Activated naive CD4-positive, alpha-beta T cell treated with anti-CD3 and anti-CD28 coated beads, Interleukin-2, amount 50 U/mL, for 24 hours (primary cell): ENCODE data around the gene RALGPS1.

Experiments used
- H3K27ac Mint-ChIP-seq: one replicate; pipeline ENCODE4 v1.8.0; 2021; ENCODE audit warnings: mild to moderate bottlenecking, mixed read lengths
- H3K27me3 Mint-ChIP-seq: one replicate; pipeline ENCODE4 v1.8.0; 2021; ENCODE audit warnings: mixed read lengths
- H3K36me3 Mint-ChIP-seq: one replicate; pipeline ENCODE4 v1.8.0; 2021; ENCODE audit warnings: mixed read lengths
- H3K4me1 Mint-ChIP-seq: one replicate; pipeline ENCODE4 v1.8.0; 2021; ENCODE audit warnings: mixed read lengths
- H3K4me3 Mint-ChIP-seq: one replicate; pipeline ENCODE4 v1.8.0; 2021; ENCODE audit warnings: mild to moderate bottlenecking, mixed read lengths
- H3K9me3 Mint-ChIP-seq: one replicate; pipeline ENCODE4 v1.8.0; 2021; ENCODE audit warnings: mixed read lengths

RALGPS1 gene

GRCh38 chr9:126914458-126915280, at the start of gene RALGPS1:
Gene RALGPS1 (plus strand): TSS chr9:126914782. CDS start chr9:126962290, 47,508 bp downstream.
- Mint-ChIP-seq H3K4me1 (peaks cover 5% of the 10 kb centered on the region), H3K27me3 (no peaks in the 10 kb centered on the region), H3K9me3 (no peaks in the 10 kb centered on the region)

GRCh38 chr9:126869368-126869767, 45.2 kb upstream of the RALGPS1 start:
- peaks cover 57% of the 10 kb centered on the region for H3K4me1 Mint-ChIP-seq
- no peaks in the 10 kb centered on the region for H3K27me3 Mint-ChIP-seq
- H3K36me3 Mint-ChIP-seq = peaks cover 8% of the 10 kb centered on the region
- H3K9me3 Mint-ChIP-seq = no peaks in the 10 kb centered on the region
- no peak overlapping the region for H3K4me3 Mint-ChIP-seq
- no peak overlapping the region for H3K27ac Mint-ChIP-seq

More at GRCh38 chr9:126914458-126915280, at the start of gene RALGPS1:
- no peaks in the 10 kb centered on the region for H3K36me3 Mint-ChIP-seq
- H3K4me3 Mint-ChIP-seq = peak within 1 kb of the TSS; percentile 80
- H3K27ac Mint-ChIP-seq = no peak within 1 kb of the TSS

GRCh38 chr9:126872516-126872915, 42.1 kb upstream of the RALGPS1 start:
- Mint-ChIP-seq H3K9me3 (no peaks in the 10 kb centered on the region), H3K27me3 (no peaks in the 10 kb centered on the region), H3K4me3 (no peak overlapping the region), H3K36me3 (no peaks in the 10 kb centered on the region), H3K4me1 (peaks cover 62% of the 10 kb centered on the region), H3K27ac (no peak overlapping the region)

GRCh38 chr9:126874546-126875314, 39.9 kb upstream of the RALGPS1 start:
- H3K27ac Mint-ChIP-seq = peak overlapping the region; percentile 9
- no peaks in the 10 kb centered on the region for H3K36me3 Mint-ChIP-seq
- H3K4me3 Mint-ChIP-seq = no peak overlapping the region
- H3K27me3 Mint-ChIP-seq = no peaks in the 10 kb centered on the region
- H3K9me3 Mint-ChIP-seq = no peaks in the 10 kb centered on the region
- peaks cover 48% of the 10 kb centered on the region for H3K4me1 Mint-ChIP-seq

- Mint-ChIP-seq H3K9me3 (no peaks in the 10 kb centered on the region), H3K4me1 (peaks cover 44% of the 10 kb centered on the region), H3K27me3 (no peaks in the 10 kb centered on the region), H3K4me3 (no peak overlapping the region), H3K27ac (peak overlapping the region; percentile 62), H3K36me3 (no peaks in the 10 kb centered on the region)
Observed at GRCh38 chr9:126875756-126876510, 38.6 kb upstream of the RALGPS1 start.

- Mint-ChIP-seq H3K27ac (peak overlapping the region; percentile 62), H3K9me3 (no peaks in the 10 kb centered on the region), H3K4me3 (no peak overlapping the region), H3K36me3 (no peaks in the 10 kb centered on the region), H3K4me1 (peaks cover 44% of the 10 kb centered on the region), H3K27me3 (no peaks in the 10 kb centered on the region)
Observed at GRCh38 chr9:126876531-126876930, 38.1 kb upstream of the RALGPS1 start.

- H3K4me1 Mint-ChIP-seq = peaks cover 40% of the 10 kb centered on the region
- no peaks in the 10 kb centered on the region for H3K36me3 Mint-ChIP-seq
- H3K9me3 Mint-ChIP-seq = no peaks in the 10 kb centered on the region
- H3K27me3 Mint-ChIP-seq = no peaks in the 10 kb centered on the region
- H3K27ac Mint-ChIP-seq = peak overlapping the region; percentile 17
- H3K4me3 Mint-ChIP-seq = no peak overlapping the region
Observed at GRCh38 chr9:126877418-126877817, 37.2 kb upstream of the RALGPS1 start.

- H3K36me3 Mint-ChIP-seq = no peaks in the 10 kb centered on the region
- H3K9me3 Mint-ChIP-seq = no peaks in the 10 kb centered on the region
- no peaks in the 10 kb centered on the region for H3K27me3 Mint-ChIP-seq
- peaks cover 33% of the 10 kb centered on the region for H3K4me1 Mint-ChIP-seq
- H3K27ac Mint-ChIP-seq = no peak overlapping the region
- no peak overlapping the region for H3K4me3 Mint-ChIP-seq
Observed at GRCh38 chr9:126879288-126879687, 35.3 kb upstream of the RALGPS1 start.

- H3K27ac Mint-ChIP-seq = no peak overlapping the region
- H3K4me3 Mint-ChIP-seq = no peak overlapping the region
- H3K9me3 Mint-ChIP-seq = no peaks in the 10 kb centered on the region
- H3K4me1 Mint-ChIP-seq = peaks cover 26% of the 10 kb centered on the region
- no peaks in the 10 kb centered on the region for H3K36me3 Mint-ChIP-seq
- H3K27me3 Mint-ChIP-seq = no peaks in the 10 kb centered on the region
Observed at GRCh38 chr9:126880226-126880946, 34.2 kb upstream of the RALGPS1 start.

- peaks cover 22% of the 10 kb centered on the region for H3K4me1 Mint-ChIP-seq
- H3K4me3 Mint-ChIP-seq = no peak overlapping the region
- no peaks in the 10 kb centered on the region for H3K36me3 Mint-ChIP-seq
- H3K9me3 Mint-ChIP-seq = no peaks in the 10 kb centered on the region
- H3K27me3 Mint-ChIP-seq = no peaks in the 10 kb centered on the region
- no peak overlapping the region for H3K27ac Mint-ChIP-seq
Observed at GRCh38 chr9:126880947-126881332, 33.6 kb upstream of the RALGPS1 start.

- no peaks in the 10 kb centered on the region for H3K27me3 Mint-ChIP-seq
- H3K4me3 Mint-ChIP-seq = no peak overlapping the region
- no peaks in the 10 kb centered on the region for H3K36me3 Mint-ChIP-seq
- no peaks in the 10 kb centered on the region for H3K9me3 Mint-ChIP-seq
- H3K4me1 Mint-ChIP-seq = peaks cover 4% of the 10 kb centered on the region
- no peak overlapping the region for H3K27ac Mint-ChIP-seq
Observed at GRCh38 chr9:126882746-126883145, 31.8 kb upstream of the RALGPS1 start.

GRCh38 chr9:126883636-126884035, 30.9 kb upstream of the RALGPS1 start:
- no peaks in the 10 kb centered on the region for H3K36me3 Mint-ChIP-seq
- H3K27me3 Mint-ChIP-seq = no peaks in the 10 kb centered on the region
- H3K4me1 Mint-ChIP-seq = no peaks in the 10 kb centered on the region
- no peak overlapping the region for H3K4me3 Mint-ChIP-seq
- H3K27ac Mint-ChIP-seq = no peak overlapping the region
- no peaks in the 10 kb centered on the region for H3K9me3 Mint-ChIP-seq

- no peaks in the 10 kb centered on the region for H3K27me3 Mint-ChIP-seq
Observed at GRCh38 chr9:126885131-126885641, 29.4 kb upstream of the RALGPS1 start.

GRCh38 chr9:126886034-126886822, 28.4 kb upstream of the RALGPS1 start:
- Mint-ChIP-seq H3K4me1 (no peaks in the 10 kb centered on the region), H3K4me3 (no peak overlapping the region), H3K36me3 (no peaks in the 10 kb centered on the region), H3K27ac (no peak overlapping the region), H3K9me3 (no peaks in the 10 kb centered on the region), H3K27me3 (no peaks in the 10 kb centered on the region)

More at GRCh38 chr9:126885131-126885641, 29.4 kb upstream of the RALGPS1 start:
- Mint-ChIP-seq H3K4me3 (no peak overlapping the region), H3K27ac (no peak overlapping the region), H3K36me3 (no peaks in the 10 kb centered on the region), H3K4me1 (no peaks in the 10 kb centered on the region), H3K9me3 (no peaks in the 10 kb centered on the region)
